Diencephalon (tissue), 1 donor: Measurements from ENCODE around the gene SLC5A3. TPM values are rescaled to one million over a fixed set of nuclear protein-coding genes. Genes with fewer than 3 reads are reported as not detected.

Experiments
- total RNA-seq: library from RNA; depleted of rRNA; stranded (reverse); fragments of >200 nt; gene quantifications from one replicate; pipeline ENCODE4 v1.2.3, GENCODE V29; 2014

Gene SLC5A3
- total RNA-seq = 66.7 TPM

GRCh38 chr21:34073032-34073748 is at the start of gene SLC5A3, which contains the start of gene MRPS6:
TSS of gene SLC5A3 (plus strand) at chr21:34073578. CDS start at chr21:34095199, 21,621 bp downstream.
TSS of gene MRPS6 (plus strand) at chr21:34073578. CDS start at chr21:34073701, 123 bp downstream.

Other genes starting within 250 kb of the SLC5A3 start
- 179 TPM for gene ATP5PO, start 157.8 kb upstream of the SLC5A3 start, total RNA-seq
- 30.2 TPM for gene MRPS6, start within 50 bp of the SLC5A3 start, total RNA-seq